PC-9 (cell line): ENCODE measurements around the gene NOB1.

ENCODE experiments used
- EZH2 ChIP-seq: fragments of 200-600 bp; sonication (generic); IDR thresholded peaks from 2 replicates; pipeline ENCODE4 v1.8.0; 2017; ENCODE audit warnings: antibody characterized with exemption, low read depth
- TF ChIP-seq, protein P1 (sequence below): fragments of 200-600 bp; sonication (generic); conservative IDR thresholded peaks from 2 replicates; pipeline ENCODE4 v1.6.1; 2017; ENCODE audit warnings: mixed run types, antibody characterized with exemption, mild to moderate bottlenecking, moderate library complexity

DNA sequence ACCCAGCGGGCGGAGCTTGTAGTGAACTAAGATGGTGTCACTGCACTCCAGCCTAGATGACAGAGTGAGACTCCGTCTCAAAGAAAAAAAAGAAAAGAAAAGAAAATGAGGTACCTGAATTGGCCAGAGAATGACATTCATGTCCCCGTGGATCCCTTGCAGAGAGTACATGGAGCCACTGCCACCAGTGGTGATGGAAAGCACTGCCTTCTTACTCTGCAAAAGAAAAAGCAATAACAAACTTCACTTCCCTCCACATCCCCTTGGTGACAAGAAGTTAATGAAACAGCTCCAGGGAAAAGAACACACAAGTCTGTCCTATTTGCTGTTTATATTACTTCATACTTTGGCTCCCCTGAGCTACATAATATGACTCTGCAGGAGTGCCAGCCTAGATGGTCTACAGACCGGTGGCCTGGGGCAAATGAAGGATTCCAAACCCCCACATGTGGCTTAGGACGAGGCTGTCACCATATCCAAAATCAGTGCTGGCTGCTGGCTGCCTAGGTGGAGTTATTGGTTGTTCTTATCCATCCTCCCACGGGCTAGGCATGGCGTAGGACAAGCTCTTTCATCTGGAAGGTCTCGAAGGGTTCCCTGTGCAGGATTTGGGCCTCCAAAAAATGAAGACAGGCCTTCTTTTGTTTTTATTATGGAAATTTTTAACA is 41.7 kb downstream of the NOB1 start:
- TF ChIP-seq EZH2 = no peak
- TF ChIP-seq, protein P1, sequence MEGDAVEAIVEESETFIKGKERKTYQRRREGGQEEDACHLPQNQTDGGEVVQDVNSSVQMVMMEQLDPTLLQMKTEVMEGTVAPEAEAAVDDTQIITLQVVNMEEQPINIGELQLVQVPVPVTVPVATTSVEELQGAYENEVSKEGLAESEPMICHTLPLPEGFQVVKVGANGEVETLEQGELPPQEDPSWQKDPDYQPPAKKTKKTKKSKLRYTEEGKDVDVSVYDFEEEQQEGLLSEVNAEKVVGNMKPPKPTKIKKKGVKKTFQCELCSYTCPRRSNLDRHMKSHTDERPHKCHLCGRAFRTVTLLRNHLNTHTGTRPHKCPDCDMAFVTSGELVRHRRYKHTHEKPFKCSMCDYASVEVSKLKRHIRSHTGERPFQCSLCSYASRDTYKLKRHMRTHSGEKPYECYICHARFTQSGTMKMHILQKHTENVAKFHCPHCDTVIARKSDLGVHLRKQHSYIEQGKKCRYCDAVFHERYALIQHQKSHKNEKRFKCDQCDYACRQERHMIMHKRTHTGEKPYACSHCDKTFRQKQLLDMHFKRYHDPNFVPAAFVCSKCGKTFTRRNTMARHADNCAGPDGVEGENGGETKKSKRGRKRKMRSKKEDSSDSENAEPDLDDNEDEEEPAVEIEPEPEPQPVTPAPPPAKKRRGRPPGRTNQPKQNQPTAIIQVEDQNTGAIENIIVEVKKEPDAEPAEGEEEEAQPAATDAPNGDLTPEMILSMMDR = no peak
